Measurements from ENCODE around the gene KRT83.

GRCh38 chr12:52280319-52280795 lies 40.8 kb downstream of the KRT83 start:
- TF ChIP-seq REST (IDR thresholded peaks at IDR 0.05; ENCODE audit: insufficient read depth in 1 of 2, low read depth in 2 of 2, low read length in 2 of 2) (no peak), POLR2AphosphoS5 (IDR thresholded peaks at IDR 0.05; ENCODE audit: low read depth, low read length) (no peak)

Measured in PFSK-1 (cell line).